KOPT-K1 (cell line): ENCODE results near the gene DHX40.
"Not testable (repeated sequence)": the region's sequence is repeated elsewhere in the genome, so short reads cannot be mapped to it uniquely, and the experiment has no call there.

ENCODE experiments used
- H3K27ac ChIP-seq: fragments of 200-600 bp; sonication (generic); 2 replicates; pipeline ENCODE4 v1.5.1; 2016; ENCODE audit warnings: antibody characterized with exemption, mild to moderate bottlenecking, low read depth, low read length; ENCODE audit not compliant: poor library complexity, severe bottlenecking
- H3K36me3 ChIP-seq: fragments of 200-600 bp; sonication (generic); 2 replicates; pipeline ENCODE4 v1.5.1; 2017; ENCODE audit warnings: antibody characterized with exemption, mild to moderate bottlenecking, low read length, moderate library complexity; ENCODE audit not compliant: insufficient read depth
- H3K9me3 ChIP-seq: fragments of 200-600 bp; sonication (generic); 2 replicates; pipeline ENCODE4 v1.5.1; 2017; ENCODE audit warnings: antibody characterized with exemption, low read length, mild to moderate bottlenecking; ENCODE audit not compliant: insufficient read depth, poor library complexity, severe bottlenecking

The DHX40 gene

GRCh38 chr17:59565171-59565958, at the start of gene DHX40:
Gene DHX40 (plus strand): TSS chr17:59565610. CDS start chr17:59565672, 62 bp downstream.
- Histone ChIP-seq H3K27ac (peak within 1 kb of the TSS; percentile 54), H3K36me3 (peaks cover 2% of the 10 kb centered on the region), H3K9me3 (no peaks in the 10 kb centered on the region)

- Histone ChIP-seq H3K36me3 (no peaks in the 10 kb centered on the region), H3K27ac (no peak overlapping the region), H3K9me3 (no peaks in the 10 kb centered on the region)
Observed at GRCh38 chr17:59516451-59516850, 49.0 kb upstream of the DHX40 start.

GRCh38 chr17:59519132-59519531, 46.3 kb upstream of the DHX40 start:
- Histone ChIP-seq H3K36me3 (no peaks in the 10 kb centered on the region), H3K27ac (no peak overlapping the region), H3K9me3 (no peaks in the 10 kb centered on the region)

GRCh38 chr17:59520251-59520650, 45.2 kb upstream of the DHX40 start:
- Histone ChIP-seq H3K9me3 (no peaks in the 10 kb centered on the region), H3K36me3 (no peaks in the 10 kb centered on the region), H3K27ac (no peak overlapping the region)

GRCh38 chr17:59521465-59522126, 43.8 kb upstream of the DHX40 start:
- no peaks in the 10 kb centered on the region for H3K36me3 ChIP-seq
- H3K9me3 ChIP-seq: no peaks in the 10 kb centered on the region
- H3K27ac ChIP-seq: no peak overlapping the region

GRCh38 chr17:59524930-59525329, 40.5 kb upstream of the DHX40 start:
- not testable (repeated sequence) for H3K9me3 ChIP-seq, H3K36me3 ChIP-seq, H3K27ac ChIP-seq

GRCh38 chr17:59525668-59526067, 39.7 kb upstream of the DHX40 start:
- Histone ChIP-seq H3K9me3 (no peaks in the 10 kb centered on the region), H3K36me3 (no peaks in the 10 kb centered on the region), H3K27ac (no peak overlapping the region)

GRCh38 chr17:59526451-59526850, 39.0 kb upstream of the DHX40 start:
- Histone ChIP-seq H3K36me3 (no peaks in the 10 kb centered on the region), H3K9me3 (no peaks in the 10 kb centered on the region), H3K27ac (no peak overlapping the region)

- Histone ChIP-seq H3K36me3 (no peaks in the 10 kb centered on the region), H3K9me3 (no peaks in the 10 kb centered on the region), H3K27ac (no peak overlapping the region)
Observed at GRCh38 chr17:59527325-59527917, 38.0 kb upstream of the DHX40 start.

GRCh38 chr17:59527931-59528330, 37.5 kb upstream of the DHX40 start:
- Histone ChIP-seq H3K36me3 (no peaks in the 10 kb centered on the region), H3K9me3 (no peaks in the 10 kb centered on the region), H3K27ac (no peak overlapping the region)

GRCh38 chr17:59530531-59530930, 34.9 kb upstream of the DHX40 start:
- Histone ChIP-seq H3K9me3 (no peaks in the 10 kb centered on the region), H3K36me3 (no peaks in the 10 kb centered on the region), H3K27ac (no peak overlapping the region)

GRCh38 chr17:59533694-59534093, 31.7 kb upstream of the DHX40 start:
- H3K27ac ChIP-seq: no peak overlapping the region
- H3K36me3 ChIP-seq: no peaks in the 10 kb centered on the region
- no peaks in the 10 kb centered on the region for H3K9me3 ChIP-seq

- no peaks in the 10 kb centered on the region for H3K36me3 ChIP-seq
Observed at GRCh38 chr17:59534583-59534982, 30.8 kb upstream of the DHX40 start.

GRCh38 chr17:59538195-59538909, 27.1 kb upstream of the DHX40 start:
- Histone ChIP-seq H3K9me3 (no peaks in the 10 kb centered on the region), H3K36me3 (no peaks in the 10 kb centered on the region), H3K27ac (no peak overlapping the region)

More at GRCh38 chr17:59534583-59534982, 30.8 kb upstream of the DHX40 start:
- Histone ChIP-seq H3K27ac (no peak overlapping the region), H3K9me3 (no peaks in the 10 kb centered on the region)
